ENCODE data around the gene ASPHD2. TPM values are rescaled to one million over a fixed set of nuclear protein-coding genes. Genes with fewer than 3 reads are reported as not detected.

ASPHD2 gene
- total RNA-seq, 1 donor from 2014 or later = 4.2 TPM

- Mint-ChIP-seq H3K27me3 (peaks cover 37% of the 10 kb centered on the region), H3K4me3 (ENCODE audit: low read depth) (no peak overlapping the region), H3K9me3 (ENCODE audit: low read depth) (no peaks in the 10 kb centered on the region), H3K36me3 (ENCODE audit: insufficient read depth) (no peaks in the 10 kb centered on the region), H3K27ac (no peak overlapping the region), H3K4me1 (ENCODE audit: low read depth) (peaks cover 1% of the 10 kb centered on the region)
- TF ChIP-seq, protein P1, sequence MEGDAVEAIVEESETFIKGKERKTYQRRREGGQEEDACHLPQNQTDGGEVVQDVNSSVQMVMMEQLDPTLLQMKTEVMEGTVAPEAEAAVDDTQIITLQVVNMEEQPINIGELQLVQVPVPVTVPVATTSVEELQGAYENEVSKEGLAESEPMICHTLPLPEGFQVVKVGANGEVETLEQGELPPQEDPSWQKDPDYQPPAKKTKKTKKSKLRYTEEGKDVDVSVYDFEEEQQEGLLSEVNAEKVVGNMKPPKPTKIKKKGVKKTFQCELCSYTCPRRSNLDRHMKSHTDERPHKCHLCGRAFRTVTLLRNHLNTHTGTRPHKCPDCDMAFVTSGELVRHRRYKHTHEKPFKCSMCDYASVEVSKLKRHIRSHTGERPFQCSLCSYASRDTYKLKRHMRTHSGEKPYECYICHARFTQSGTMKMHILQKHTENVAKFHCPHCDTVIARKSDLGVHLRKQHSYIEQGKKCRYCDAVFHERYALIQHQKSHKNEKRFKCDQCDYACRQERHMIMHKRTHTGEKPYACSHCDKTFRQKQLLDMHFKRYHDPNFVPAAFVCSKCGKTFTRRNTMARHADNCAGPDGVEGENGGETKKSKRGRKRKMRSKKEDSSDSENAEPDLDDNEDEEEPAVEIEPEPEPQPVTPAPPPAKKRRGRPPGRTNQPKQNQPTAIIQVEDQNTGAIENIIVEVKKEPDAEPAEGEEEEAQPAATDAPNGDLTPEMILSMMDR (IDR thresholded peaks at IDR 0.05; ENCODE audit: unreplicated experiment) = no peak
- DNase-seq (ENCODE audit: low spot score, unreplicated experiment) = no peak
Measured at GRCh38 chr22:26414347-26414746, 14.7 kb upstream of the ASPHD2 start.

DNA sequence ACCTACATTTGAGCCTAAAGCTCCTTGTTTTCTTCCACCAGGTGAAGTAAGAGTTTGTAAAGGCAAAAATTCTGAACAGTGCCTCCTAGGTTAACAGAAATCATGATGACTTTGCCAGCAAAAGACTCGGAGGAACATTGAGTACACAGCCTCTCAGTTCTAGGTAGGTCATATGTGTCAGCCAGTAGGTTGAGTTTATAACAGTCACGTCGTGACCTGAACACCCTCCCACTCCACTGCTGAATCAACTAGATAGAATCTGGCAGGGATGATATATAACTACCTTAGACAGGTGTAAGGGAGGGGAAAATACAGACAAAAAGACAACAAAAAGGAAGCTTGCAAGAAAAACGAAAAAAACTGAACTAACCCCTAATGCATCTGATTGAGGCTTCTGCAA, 12.8 kb upstream of the ASPHD2 start:
- no peak for DNase-seq (ENCODE audit: low spot score, unreplicated experiment)
- TF ChIP-seq, protein P1 (IDR thresholded peaks at IDR 0.05; ENCODE audit: unreplicated experiment) = no peak
- no peaks in the 10 kb centered on the region for H3K4me1 Mint-ChIP-seq (ENCODE audit: low read depth)
- no peaks in the 10 kb centered on the region for H3K9me3 Mint-ChIP-seq (ENCODE audit: low read depth)
- no peak overlapping the region for H3K4me3 Mint-ChIP-seq (ENCODE audit: low read depth)
- peaks cover 38% of the 10 kb centered on the region for H3K27me3 Mint-ChIP-seq
- no peak overlapping the region for H3K27ac Mint-ChIP-seq
- no peaks in the 10 kb centered on the region for H3K36me3 Mint-ChIP-seq (ENCODE audit: insufficient read depth)

DNA sequence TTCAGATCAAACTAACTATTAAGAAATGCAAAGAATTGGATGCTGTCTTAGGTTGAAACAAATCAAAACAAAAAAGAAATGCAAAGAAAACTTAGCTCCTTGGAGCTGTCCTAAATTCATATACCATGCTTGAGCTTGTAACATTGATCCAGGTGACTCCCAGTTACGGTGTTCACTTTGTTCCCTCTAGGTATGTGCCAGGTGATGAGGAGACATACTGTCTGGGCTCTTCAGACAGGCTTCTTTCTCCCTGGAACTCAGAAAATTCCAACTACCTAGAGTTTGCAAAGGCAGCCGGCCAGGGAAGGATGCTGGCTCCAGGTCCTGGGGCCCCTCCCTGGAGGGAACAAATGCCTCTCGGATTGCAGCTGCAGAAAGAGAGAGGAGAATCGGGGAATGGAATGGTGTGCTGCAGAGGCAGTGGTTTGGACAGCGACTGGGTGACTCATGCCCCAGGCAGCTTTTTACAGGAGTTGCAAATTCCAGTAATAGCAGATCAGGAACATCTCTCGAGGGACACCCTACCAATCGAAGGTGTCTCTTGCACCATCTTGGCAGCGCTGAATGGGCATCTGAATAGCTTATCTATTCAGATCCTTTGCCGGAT, 12.3 kb upstream of the ASPHD2 start:
- Mint-ChIP-seq H3K27me3 (peaks cover 38% of the 10 kb centered on the region), H3K9me3 (ENCODE audit: low read depth) (no peaks in the 10 kb centered on the region), H3K4me1 (ENCODE audit: low read depth) (no peaks in the 10 kb centered on the region), H3K27ac (no peak overlapping the region), H3K36me3 (ENCODE audit: insufficient read depth) (no peaks in the 10 kb centered on the region), H3K4me3 (ENCODE audit: low read depth) (no peak overlapping the region)
- TF ChIP-seq, protein P1 (IDR thresholded peaks at IDR 0.05; ENCODE audit: unreplicated experiment) = no peak
- no peak for DNase-seq (ENCODE audit: low spot score, unreplicated experiment)

- TF ChIP-seq, protein P1 (IDR thresholded peaks at IDR 0.05; ENCODE audit: unreplicated experiment) = no peak
- no peak for DNase-seq (ENCODE audit: low spot score, unreplicated experiment)
- Mint-ChIP-seq H3K4me1 (ENCODE audit: low read depth) (no peaks in the 10 kb centered on the region), H3K4me3 (ENCODE audit: low read depth) (no peak overlapping the region), H3K27ac (no peak overlapping the region), H3K27me3 (peaks cover 38% of the 10 kb centered on the region), H3K36me3 (ENCODE audit: insufficient read depth) (no peaks in the 10 kb centered on the region), H3K9me3 (ENCODE audit: low read depth) (no peaks in the 10 kb centered on the region)
Measured at GRCh38 chr22:26417406-26417805, 11.7 kb upstream of the ASPHD2 start.

DNA sequence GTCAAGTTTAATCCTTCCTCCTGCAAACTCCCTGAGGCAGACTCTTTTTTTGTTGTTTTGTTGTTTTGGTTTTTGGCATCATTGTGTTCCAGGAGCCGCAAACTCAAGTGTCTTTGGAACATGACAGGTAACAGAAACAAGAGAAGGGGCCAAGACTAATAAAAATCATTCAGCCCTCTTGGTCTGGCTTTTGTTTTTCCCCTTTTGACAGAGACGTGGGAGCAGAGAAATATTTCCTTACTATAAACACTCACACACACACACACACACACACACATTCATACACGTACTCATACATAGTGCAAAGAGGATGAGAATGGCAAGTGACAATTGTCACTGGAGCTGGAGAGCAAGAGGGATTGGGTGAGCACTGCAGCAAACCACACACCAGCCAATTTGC, 10.4 kb upstream of the ASPHD2 start:
- Mint-ChIP-seq H3K4me3 (ENCODE audit: low read depth) (no peak overlapping the region), H3K27ac (no peak overlapping the region), H3K9me3 (ENCODE audit: low read depth) (peaks cover 2% of the 10 kb centered on the region), H3K4me1 (ENCODE audit: low read depth) (no peaks in the 10 kb centered on the region), H3K27me3 (peaks cover 35% of the 10 kb centered on the region), H3K36me3 (ENCODE audit: insufficient read depth) (no peaks in the 10 kb centered on the region)
- TF ChIP-seq, protein P1 (IDR thresholded peaks at IDR 0.05; ENCODE audit: unreplicated experiment) = no peak
- no peak for DNase-seq (ENCODE audit: low spot score, unreplicated experiment)
